GM18861 (cell line): ENCODE results near the gene NID2.

Source experiments
- ATAC-seq: cut with Tn5 transposase; IDR thresholded peaks from one replicate; pipeline ENCODE4 v1.9.1; 2021; ENCODE audit not compliant: unreplicated experiment

The NID2 gene

DNA sequence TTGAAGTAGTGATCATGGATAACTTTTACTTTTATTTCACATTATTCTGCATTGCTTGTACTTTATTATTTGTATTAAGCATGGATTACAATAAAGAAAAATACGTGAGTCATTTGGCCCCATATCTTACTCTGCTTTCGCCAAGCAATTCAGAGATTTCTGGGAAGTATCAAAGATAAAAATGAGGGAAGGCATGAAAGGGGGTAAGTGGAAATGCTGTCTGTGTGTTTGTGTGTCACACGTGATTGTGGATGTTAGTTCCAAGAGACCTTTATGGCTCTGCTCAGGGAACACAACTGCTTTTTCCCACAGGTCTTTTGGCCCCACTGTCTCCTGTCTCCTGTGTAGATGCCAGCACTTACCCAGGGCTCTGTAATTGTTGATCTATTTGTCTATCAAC lies 10.5 kb downstream of the NID2 start:
- ATAC-seq = no peak

- no peak for ATAC-seq
These were observed 13.7 kb downstream of the NID2 start for GRCh38 chr14:52055167-52055566.

- ATAC-seq = no peak
These were observed 14.2 kb downstream of the NID2 start for GRCh38 chr14:52054678-52055077.

DNA sequence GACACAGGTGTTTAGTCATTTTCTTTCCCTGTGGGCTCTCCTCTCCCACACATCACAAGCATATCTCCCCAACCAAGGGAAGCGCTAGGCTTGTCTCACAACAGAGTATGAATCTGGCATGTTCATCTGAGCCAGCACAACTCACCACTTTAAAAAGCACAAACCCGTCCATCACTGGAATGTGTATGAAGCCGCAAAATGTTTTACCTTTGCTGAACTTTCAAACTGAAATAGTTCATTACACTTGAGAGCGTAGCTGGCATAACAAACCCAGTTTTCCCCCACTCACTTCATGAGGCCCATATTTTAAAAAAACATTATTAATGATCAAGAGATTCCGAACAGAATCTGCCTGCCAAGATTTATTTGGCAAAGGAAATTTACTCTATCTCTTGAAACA lies 15.8 kb downstream of the NID2 start:
- no peak for ATAC-seq

GRCh38 chr14:52052288-52052943 lies 16.4 kb downstream of the NID2 start:
- ATAC-seq = no peak

DNA sequence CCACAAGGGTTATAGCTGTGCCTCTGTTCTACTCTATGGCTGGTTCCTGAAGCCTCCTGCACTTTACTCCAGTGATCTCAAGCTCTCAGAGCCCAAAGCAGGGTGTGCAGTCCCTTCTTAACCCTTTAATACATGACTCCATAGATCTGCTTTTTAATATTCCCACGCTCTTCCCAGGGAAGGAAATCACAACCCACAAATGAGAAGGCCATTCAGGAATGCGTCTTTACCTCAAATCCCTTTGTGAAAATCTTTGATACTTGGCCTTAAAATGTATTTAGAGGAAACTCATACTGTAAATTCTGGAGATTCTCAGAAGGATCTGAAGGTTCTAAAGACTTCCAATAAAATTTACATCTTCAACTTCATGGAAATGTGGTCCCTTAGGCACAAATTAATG lies 17.0 kb downstream of the NID2 start:
- ATAC-seq = no peak

- no peak for ATAC-seq
These were observed 17.6 kb downstream of the NID2 start for GRCh38 chr14:52051251-52051650.

- no peak for ATAC-seq
These were observed 18.9 kb downstream of the NID2 start for GRCh38 chr14:52049721-52050588.

- no peak for ATAC-seq
These were observed 19.6 kb downstream of the NID2 start for GRCh38 chr14:52049271-52049670.

- ATAC-seq = no peak
These were observed 20.1 kb downstream of the NID2 start for GRCh38 chr14:52048641-52049204.

DNA sequence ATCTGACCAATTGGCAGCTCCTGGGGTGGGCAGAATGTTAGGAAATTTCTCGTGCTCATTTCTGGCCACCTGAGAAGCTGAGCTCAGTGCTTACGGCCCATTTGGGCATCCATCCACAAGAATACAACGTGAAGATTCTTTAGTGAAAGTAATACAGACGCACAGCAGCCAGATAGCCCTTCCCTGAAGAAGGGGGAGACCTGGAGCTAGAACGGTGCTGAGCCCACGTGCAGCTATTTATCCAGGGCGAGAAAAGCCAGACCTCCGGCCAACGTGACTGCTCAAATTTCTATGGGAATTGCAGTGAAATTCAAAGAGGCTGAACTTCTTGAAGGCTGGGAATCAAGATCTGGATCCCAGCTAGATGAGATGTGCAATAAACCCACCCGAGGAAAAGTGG lies 20.7 kb downstream of the NID2 start:
- ATAC-seq = no peak

GRCh38 chr14:52046376-52046917 lies 22.4 kb downstream of the NID2 start:
- no peak for ATAC-seq

- no peak for ATAC-seq
These were observed 23.9 kb downstream of the NID2 start for GRCh38 chr14:52044791-52045522.

DNA sequence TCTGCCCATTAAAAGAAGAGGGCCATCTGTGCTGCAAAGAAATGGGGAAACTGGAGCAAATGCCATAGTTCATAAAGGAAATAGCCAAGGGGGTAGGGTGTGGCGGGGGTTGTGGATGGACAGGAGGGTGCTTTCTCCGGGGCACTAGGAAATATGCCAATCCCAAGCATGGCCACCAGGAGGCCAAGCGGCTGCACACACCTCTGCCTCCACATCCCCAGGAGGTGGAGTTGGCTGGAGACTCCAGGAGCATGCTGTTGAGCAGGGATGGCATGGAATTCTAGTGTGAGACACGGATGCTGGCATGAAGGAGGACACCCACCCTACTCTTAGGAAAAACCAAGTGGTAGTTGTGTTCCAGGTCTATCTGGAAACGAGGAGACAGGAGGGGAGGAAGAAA lies 25.2 kb downstream of the NID2 start:
- ATAC-seq = no peak

DNA sequence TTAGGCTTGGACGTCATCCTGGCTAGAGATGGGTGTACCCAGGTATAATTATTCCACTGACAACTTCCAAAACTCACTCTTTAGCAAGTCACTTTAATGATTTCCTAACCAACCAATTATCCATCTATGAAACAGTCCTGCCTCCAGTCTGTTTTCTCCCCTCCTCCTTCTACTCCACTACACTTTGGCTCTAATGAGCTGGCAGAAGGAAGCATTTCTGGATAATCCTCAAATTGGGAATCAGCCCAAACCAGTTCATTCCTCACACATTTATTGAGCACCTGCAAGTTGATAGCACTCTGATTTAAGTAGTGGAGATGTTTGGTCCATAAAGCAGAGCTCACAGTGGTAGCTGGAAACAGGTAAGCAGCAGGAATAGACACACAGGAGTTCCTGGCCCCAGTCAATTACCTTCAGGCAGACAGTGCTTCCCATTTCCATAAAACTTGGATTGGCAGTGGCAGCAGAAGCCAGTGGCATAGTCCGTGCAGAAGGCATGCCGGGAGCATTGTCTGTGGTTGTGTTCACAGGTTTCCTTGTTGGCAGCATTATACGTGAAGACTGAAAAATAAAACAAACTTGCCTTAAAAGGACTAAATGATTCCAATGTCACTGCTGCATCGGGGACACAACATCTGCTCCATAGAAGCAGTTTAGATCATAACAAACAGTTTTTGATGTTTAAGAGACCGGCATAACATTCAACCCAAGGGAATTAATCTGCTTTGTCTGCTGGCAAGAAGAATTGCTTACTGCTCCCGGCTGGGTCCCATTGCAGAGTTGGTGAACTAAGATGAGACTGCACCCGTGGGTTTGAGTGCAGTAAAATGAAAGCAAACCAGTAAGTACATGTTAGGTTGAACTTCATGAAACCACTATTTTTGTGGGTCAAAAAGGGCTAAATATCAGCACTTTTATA lies 26.2 kb downstream of the NID2 start:
- ATAC-seq = no peak

- no peak for ATAC-seq
These were observed 28.3 kb downstream of the NID2 start for GRCh38 chr14:52040598-52040997.

GRCh38 chr14:52039124-52039815 lies 29.6 kb downstream of the NID2 start:
- no peak for ATAC-seq

- ATAC-seq = no peak
These were observed 35.7 kb downstream of the NID2 start for GRCh38 chr14:52033101-52033642.

- ATAC-seq = no peak
These were observed 36.6 kb downstream of the NID2 start for GRCh38 chr14:52032204-52032801.
